NCI-H187 treated with DMSO at 0.1 percent for 48 hours (cell line): ENCODE results near the gene NDUFAF2.
A peak's percentile ranks its signal among the peaks of the same experiment; 100 is the strongest.

Experiments used
- DNase-seq: peaks from one replicate; lab custom pipeline; 2025; lab: John Stamatoyannopoulos, UW

The NDUFAF2 gene

DNA sequence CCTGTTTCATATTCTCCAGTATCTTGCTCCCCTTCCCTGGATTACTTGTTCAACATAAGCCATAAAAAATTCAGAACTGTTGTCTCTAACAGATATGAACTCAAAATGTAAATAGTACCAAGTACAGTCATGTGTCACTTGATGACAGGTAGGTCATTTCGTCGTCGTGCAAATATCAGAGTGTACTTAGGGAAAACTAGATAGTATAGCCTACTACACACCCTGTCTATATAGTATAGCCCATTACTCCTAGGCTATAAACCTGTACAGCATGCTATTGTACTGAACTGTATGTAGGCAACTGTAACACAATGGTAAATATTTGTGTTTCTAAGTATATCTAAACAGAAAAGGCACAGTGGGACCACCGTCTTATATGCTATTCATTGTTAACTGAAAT, 178.1 kb downstream of the NDUFAF2 start:
- DNase-seq: no peak

DNA sequence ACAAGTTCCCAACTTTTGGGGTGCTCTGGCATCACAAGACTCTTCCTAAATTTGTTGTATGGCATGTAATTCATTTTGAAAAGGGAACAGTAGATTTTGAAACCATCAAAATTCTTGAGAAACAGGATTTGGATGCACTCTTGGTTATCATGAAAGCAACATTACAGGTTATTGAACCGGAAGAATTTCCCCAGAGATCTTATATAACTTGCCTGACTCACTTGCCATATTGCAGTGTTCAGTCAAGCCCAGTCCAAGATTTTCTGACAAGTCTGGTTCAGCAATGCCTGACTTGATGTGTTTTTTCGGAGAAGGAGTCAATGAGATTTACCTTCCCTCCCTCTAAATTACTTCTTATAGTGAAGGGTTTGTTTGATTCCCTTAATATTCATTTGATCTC, 185.3 kb downstream of the NDUFAF2 start:
- no peak for DNase-seq

DNA sequence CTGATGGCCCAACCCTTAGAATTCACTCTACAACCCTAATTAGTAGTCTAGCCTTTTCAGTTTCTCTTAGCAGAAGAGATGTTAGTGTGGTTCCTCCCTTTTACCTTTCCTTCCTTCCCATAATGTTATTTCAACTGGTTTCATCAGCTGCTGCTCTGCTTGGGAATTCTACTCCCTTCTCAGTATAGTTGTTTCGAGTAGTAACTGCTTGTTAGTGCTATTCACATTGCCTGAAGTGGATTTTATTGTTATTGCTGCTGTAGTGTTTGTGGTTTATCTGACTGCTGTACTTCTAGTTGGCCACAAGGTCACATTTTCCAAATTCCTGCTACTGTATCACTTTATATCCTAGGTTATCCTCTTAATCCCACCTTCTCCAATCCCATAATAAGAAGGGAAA, 187.6 kb downstream of the NDUFAF2 start:
- no peak for DNase-seq

DNA sequence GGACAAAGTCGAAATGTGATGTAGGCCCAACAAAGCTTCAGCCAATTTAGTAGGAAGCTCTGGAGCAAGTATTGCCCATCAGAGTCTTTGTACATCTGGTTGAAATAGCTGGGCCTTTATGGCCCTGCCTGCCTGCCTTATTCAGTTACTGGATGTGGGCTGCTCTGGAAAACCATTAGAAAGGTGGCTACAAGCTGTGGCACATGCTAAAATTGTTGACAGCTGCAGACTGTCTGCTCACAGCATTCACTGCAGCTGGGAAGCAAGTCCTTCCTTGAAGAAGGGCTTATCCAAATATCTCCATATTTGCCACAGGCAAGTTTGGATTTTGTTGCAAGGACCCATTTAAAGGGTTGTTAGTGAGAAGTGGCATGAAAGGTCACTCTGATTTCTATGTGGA, 192.8 kb downstream of the NDUFAF2 start:
- DNase-seq: no peak

DNA sequence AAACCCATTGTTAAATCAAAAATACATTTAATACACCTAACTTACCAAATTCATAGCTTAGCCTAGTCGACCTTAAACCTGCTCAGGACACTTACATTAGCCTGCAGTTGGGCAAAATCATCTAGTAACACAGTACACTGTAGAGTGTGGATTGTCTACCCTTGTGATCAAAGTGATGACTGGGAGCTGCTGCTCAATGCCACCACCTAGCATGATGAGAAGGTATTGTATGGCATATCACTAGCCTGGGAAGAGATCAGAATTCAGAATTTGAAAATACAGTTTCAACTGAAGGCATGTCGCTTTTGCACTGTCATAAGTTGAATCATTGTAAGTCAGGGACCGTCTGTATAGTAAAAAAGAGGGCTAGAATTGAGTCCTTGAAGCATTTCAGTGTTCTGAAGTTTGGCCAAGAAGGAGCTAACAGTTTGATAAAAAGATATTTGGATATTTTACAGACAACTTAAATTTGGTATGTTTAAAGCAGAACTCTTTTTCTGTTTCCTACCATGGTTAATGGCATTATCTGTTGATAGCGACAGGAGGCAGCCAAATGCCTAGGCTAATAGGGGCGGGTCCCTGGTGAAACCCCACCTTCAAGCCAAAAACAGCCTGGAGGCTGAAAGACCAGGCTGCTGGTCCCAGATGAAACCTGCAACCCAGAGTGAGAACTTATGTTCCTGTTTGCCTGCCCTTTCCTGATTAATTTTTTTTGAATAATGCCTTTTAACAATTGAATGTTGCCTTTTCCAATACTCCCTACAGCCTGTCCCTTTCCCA, 194.3 kb downstream of the NDUFAF2 start:
- DNase-seq: no peak

DNA sequence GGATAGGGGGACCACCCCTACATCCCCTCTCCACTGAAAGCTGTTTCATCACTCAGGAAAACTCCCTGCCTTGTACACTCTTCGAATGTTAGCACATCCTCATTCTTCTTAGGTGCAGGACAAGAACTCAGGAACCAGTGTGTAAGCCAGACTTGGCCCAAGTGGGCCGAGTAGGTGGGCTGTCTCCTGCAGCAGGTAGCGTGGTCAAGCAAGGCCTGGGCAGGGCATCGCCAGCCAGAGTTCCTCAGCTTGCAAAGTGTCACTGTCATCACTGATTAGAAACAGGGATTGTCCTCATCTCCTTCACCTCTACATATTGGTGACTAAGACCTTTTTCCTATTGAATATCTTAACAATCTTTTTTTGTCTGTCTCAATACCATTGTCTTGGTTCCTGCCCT, 194.9 kb downstream of the NDUFAF2 start:
- no peak for DNase-seq

DNA sequence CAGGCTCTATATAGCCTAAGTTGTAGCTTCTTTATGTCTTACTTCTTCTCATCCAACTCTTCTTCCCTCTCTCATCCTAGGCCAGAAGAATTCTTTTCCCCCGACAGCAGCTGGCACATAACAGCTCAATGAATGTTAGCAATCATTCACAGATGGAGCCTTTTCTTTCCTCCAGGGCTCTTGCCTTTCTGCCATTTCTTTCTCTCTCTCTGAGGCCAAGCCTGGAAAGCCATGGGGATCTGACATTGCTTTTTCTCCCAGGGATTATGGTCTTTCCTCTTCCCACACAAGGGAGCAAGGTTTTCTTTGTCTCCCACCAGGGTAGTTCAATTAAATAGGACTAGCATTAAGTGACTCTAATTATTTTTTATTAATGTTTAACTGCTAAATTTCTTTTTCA, 196.8 kb downstream of the NDUFAF2 start:
- DNase-seq: no peak

DNA sequence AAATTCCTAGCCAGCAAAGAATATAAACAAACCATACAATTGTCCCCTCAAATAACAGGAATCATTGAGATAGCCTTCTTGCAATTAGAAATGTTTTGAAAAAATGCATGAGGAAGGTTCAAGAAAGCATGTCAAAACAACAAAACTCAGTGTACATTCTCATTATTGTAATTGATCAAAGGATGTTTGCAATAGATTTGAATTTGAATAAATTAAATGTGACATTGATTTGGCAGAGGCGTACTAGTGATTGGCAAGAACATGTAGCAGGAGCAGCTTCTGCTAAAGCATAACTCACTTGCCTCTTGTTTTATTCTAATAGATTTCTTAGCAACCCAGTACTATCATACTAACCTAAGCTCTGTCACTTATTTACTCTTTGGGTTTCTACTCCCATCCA, 197.4 kb downstream of the NDUFAF2 start:
- DNase-seq: no peak

DNA sequence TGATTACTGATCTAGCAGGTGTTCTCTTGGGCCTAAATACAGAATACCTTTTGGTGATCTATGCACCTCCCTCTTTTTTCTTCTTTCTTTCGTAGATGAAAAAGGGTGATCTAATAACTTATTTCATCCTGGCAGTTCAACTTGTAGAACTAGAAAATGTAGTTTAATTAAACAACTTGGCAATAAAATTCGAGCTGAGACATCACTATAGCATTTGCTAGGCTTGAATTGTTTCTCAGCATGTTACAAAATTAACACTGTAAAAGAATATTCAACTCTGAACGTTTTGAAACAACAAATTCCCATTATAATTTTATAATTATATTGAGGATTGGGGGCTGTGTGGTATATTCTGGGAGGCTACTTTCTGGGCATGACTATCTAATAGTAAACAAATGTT, 197.8 kb downstream of the NDUFAF2 start:
- DNase-seq: no peak

DNA sequence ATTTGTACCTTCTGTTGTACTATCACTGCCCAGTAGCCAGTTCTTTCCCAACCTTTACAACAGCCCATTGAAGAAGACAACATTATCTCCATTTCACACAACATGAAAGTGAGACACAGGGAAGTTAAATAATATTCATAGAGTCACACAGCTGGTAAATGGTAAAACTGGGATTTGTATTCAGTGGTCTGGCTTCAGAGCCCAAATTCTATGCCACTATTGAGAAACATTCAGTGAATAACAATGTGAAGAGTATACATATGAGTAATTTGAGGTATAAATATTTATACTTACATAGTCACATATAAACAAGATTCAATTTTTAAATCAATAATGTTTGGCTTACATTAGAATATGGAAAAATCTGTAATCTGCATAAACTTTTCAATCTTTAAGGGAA, 203.5 kb downstream of the NDUFAF2 start:
- no peak for DNase-seq

DNA sequence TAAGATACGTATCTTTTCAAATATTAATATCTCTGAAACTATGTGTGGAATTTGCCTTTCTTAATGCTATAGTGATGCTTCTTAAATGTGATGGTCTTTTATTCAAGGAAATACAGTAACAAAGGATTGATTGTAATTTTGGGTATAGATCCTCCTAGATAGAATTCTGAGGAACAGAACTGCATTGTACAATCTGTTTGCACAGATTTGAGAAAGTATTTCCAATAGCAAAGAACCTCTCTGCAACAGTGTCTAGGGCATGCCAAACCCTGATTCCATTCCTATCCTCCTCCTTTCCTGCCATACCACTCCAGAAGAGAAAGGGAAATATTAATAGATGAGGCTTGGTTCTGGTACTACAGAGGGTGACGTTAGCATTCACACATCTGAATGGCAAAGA, 206.9 kb downstream of the NDUFAF2 start:
- no peak for DNase-seq

DNA sequence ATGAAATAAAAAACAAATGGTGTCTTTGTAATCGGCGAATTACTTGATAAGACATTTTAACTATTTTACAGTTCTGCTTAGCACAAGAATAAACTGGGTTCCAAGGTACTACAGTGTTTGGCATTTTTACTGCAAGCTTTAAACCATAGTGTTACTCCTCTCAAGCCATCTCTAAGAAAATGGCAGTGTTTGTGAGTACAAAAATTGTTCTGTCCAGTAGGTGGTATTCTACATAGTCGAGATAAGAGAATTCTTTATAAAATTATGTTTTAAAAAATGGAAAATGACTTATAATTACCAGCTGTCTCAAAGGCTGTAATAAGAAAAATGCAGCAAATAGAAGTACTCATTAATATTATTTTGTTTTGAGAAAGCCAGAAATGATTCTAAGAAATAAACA, 214.1 kb downstream of the NDUFAF2 start:
- DNase-seq: no peak

DNA sequence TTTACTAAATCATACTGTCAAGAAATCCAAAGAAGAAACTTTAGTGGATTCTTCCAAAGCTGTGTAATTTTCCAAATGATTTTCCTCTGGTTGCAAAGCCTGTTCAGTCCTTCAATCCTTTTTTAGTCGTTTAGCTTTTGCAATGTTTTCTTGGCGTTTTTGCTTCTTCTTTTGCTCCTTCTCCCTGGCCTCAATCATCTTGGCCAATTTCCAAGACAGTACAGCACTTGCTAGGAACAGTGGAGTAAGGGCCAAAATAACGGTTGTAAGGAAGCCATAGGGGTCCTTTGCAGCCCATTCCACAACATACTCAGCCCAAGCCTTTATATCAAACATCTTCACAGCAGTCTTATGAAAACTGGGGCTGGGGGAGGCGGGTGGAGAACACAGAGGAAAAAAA, 214.8 kb downstream of the NDUFAF2 start:
- no peak for DNase-seq

DNA sequence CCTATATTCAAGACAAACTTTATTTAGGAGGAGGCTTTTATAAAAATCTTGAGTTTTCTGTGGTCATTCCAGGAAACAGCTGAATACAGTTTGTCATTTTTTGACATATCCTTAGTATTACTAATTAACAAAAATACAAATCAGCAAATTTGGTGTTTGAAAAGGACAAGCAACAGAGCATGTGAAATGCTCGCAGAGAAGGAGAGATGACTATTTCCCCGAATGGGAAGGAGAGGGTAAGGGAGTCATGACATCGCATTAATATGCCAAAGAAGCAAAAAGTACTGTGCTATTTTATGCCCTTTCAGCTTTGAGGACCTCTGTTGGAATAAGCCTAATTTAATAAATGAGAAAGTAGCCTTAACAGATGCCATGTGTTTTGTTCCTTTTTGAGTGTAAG, 215.5 kb downstream of the NDUFAF2 start:
- DNase-seq: no peak

DNA sequence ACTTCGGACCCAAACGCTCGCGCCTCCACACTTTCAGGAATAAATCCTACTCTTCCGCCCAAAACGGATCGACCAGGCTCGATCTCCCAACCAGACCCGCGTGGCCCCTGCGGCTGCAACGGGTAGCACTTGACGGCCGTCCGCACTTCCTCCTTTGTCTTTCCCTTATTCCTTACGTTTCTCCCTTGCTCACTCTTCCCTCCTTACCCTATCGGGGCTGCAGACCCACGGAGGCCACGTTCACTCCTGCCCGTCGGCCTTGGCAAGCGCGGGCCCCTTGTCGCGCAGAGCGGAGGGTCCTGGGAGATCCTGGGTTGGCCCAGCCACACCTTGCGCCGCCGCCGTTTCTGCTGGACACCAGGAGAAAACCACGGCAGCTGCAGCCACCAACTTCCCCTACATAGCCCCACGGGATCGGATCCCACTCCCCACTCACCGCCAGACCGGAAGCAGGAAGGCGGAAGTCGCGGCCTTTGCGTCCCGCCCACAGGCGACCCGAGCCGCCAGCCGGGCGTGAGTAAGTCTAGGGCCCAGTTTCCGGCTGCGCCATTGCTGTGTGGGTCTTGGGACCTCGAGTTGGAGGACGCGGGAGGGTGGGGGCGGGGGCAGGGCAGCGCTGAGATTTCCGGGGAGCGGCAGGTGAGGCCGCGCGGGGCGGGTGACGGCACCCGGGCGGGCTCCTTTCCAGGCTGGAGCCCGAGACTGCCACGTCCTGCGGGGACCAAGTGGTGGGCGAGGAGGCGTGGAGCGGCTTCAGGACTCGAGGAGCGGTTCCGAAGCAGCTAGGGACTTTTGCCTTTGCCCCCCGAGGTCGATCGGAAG, 217.2 kb downstream of the NDUFAF2 start, which contains the start of gene SMIM15:
Gene SMIM15 (minus strand): TSS at position 459 of the 822 bp plus-strand sequence. CDS start 2,297 bp downstream, outside the sequence.
- DNase-seq: peak; percentile 71

DNA sequence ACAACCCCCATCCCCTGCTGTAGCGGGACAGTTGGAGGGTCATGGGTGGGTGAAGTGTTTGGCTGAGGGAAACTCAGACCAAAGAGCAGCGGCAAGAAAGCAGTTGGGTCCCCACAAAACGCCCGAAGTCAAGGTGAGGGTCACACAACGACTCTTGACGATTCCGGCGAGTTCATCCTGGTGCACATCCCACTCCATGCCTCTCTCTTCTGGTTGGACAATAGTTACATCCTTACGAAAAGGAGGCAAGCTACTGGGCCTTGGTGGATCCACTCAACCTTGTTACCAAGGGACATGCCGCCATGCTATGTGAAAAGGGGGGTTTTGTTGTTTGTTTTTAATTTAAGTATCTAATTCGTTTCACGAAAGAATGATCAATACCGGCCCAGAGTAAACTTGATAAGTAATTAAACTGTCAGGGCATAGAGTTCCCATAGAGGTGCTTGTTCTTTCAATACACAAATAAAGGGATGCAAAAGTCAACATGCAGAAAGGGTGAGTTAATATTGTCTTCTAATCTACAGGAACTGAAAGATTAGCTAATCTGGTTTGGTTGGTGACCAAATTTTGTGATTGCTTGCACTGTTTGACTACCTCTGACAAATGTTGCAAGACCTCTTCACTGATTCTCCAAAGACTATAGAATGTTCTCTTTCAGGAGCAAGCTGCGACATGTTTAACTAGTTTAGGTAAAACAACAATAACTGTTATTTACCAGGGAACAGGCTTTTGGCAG, 218.0 kb downstream of the NDUFAF2 start:
- no peak for DNase-seq

DNA sequence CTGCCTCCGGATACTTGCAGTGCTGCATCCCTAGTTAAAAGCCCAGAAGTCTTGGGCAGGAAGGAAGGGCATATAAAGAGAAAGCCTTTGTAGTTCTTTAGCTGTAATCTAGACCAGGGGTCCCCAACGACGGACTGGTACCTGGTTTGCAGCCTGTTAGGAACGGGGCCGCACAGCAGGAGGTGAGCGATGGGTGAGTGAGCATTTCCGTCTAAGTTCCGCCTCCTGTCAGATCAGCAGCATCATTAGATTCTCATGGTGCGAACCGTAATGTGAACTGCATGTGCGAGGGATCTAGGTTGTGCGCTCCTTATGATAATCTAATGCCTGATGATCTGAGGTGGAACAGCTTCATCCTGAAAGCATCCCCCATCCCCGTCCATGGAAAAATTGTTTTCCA, 218.9 kb downstream of the NDUFAF2 start:
- no peak for DNase-seq

DNA sequence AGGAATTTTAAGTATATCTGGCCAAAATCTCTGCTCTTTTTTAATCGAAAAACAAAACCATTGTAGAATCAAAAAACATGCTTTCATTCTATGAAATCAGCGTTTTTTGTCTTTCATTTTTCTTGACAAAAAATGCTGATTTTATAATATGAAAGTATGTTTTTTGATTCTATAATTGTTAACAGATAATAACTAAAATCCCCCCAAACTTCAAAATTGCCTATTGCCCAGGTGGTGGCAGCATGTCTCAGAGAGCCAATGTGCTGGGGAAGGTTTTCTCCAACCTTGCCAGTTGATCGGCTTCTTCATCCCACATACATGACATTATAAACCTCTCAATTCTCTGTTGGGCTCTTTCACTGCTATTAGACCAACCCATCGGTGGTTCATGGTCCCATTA, 222.4 kb downstream of the NDUFAF2 start:
- DNase-seq: no peak

DNA sequence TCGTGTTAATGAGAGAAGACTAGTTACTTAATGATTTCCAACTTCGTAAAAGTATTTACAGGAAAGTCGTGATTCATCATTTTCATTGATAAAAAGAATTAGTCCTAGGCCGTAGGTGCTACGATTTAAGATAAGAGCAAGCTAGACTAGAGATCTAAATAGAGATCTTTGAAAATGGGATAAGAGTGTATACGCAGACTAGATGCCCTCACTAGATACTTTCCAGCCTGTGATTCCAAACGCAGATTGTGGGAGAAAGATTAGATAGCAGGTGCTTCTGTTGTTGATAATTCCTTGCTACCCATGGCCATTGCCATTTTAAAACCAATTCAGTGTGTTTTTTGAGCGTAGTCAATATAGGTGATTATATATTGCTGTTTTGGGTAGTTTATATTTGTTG, 223.9 kb downstream of the NDUFAF2 start:
- no peak for DNase-seq

DNA sequence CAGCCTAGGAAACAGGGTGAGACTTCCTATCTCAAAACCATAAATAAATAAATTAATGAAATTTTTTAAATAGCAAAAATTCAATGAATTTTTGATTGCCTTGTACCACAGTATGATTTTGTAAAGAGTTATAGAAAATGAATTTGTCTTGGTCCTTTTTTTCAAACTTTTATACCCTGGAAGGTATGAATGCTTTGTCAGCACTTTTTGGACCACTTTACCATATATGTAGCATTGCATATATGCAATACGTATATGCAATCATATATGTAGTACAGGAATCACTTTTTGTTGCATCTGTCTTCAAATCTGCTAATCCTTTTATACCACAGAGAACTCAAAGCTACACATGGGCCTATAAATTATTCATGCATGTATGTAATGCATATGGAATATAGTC, 226.5 kb downstream of the NDUFAF2 start:
- DNase-seq: no peak

DNA sequence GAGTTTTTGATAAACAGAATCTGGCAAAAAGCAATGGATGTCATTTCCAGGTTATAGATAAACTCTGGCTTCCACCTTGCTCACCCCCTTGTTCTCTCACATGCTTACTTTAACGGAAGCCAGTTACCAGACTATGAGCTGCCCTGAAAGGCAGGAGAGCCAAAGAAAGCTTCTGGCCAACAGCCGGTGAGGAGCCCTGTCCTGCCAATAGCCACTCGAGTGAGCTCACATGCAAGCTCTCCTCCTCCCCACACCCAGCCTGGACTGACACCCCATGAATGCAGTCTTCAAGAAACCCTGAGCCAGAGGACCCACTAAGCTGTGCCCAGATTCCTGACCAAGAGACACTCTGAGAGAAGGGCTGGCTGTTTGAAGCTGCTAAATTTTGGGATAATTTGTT, 231.6 kb downstream of the NDUFAF2 start:
- no peak for DNase-seq

DNA sequence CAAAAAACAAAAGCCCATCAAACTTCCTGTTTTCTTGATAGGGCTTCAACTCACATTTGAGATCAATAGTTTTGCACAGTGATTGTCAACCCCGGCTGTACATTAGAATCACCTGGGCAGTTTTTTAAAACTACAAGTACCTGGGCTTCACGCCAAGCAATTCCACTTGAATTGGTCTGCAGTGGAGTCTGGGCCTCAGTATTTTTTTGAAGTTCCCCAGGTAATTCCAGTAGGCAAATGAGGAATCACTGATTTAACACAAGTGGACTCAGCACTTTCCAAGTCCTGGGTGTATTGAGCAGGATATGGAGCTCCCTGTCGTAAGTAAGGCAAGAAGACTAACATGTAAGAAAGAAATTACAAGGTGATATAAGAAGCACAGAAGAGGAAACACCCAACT, 232.1 kb downstream of the NDUFAF2 start:
- DNase-seq: no peak

DNA sequence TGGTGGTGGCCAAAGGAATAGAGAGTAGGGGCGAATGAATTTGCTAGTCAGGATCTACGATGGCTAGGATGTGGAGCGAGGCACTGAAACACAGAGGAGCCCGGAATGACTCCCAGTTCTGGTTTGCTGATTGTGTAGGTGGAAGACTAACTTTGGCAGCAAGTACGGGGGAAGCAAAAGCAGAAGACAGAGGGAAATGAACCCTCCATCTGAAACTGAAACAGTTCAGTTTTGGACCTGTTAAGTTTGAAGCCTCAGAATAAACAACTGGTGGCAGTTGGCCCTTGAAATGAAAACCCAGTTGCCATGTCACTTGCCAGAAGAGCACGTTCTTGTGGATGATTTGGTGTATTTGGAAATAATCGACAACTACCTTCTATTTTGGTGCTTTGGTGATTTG, 232.7 kb downstream of the NDUFAF2 start:
- no peak for DNase-seq
